Caco-2 (cell line): Measurements from ENCODE around the gene CLASRP. TPM values are rescaled to one million over a fixed set of nuclear protein-coding genes. Genes with fewer than 3 reads are reported as not detected.
A peak's percentile ranks its signal among the peaks of the same experiment; 100 is the strongest.

Experiments used
- BruUV-seq: library from RNA; stranded (reverse); fragments of 400-500 nt; replicated peaks from 2 replicates; lab custom pipeline; 2021; lab: Mats Ljungman, UMichigan
- CTCF ChIA-PET: fragments of 300-600 bp; sonication (Branson Sonifier 250); formaldehyde crosslinking; loops from one replicate; lab custom pipeline; 2022; ENCODE audit warnings: antibody characterized with exemption; lab: Charles Lee
- POLR2A ChIA-PET: fragments of 300-600 bp; sonication (Branson Sonifier 250); formaldehyde crosslinking; loops from one replicate; lab custom pipeline; 2022; ENCODE audit warnings: antibody characterized with exemption; lab: Charles Lee
- DNase-seq, 2 experiments: peaks; one replicate each; pipeline versions ENCODE4 v3.0.0 to v3.0.0-alpha.2; 2020 to 2022
- H3K27me3 ChIP-seq: replicated peaks from 2 replicates; pipeline ENCODE4 v1.6.0; 2011; ENCODE audit warnings: low read length; ENCODE audit not compliant: control insufficient read depth, insufficient read depth
- H3K36me3 ChIP-seq: 2 replicates; pipeline ENCODE4 v1.5.1; 2011; ENCODE audit warnings: low read length; ENCODE audit not compliant: control insufficient read depth, insufficient read depth
- H3K4me1 ChIP-seq: fragments of 250-450 bp; sonication (Bioruptor Pico); 2 replicates; pipeline ENCODE4 v1.5.1; 2020; ENCODE audit warnings: mild to moderate bottlenecking
- H3K4me3 ChIP-seq: 2 replicates; pipeline ENCODE4 v1.5.1; 2011; ENCODE audit warnings: low read depth, mild to moderate bottlenecking, control low read depth, low read length
- H3K9me3 ChIP-seq: fragments of 250-450 bp; sonication (Bioruptor Pico); 2 replicates; pipeline ENCODE4 v1.5.1; 2020; ENCODE audit warnings: mild to moderate bottlenecking, moderate library complexity
- H3K27ac Mint-ChIP-seq: one replicate; pipeline ENCODE4 v1.8.0; 2022; ENCODE audit warnings: mixed read lengths; ENCODE audit not compliant: unreplicated experiment
- H3K27me3 Mint-ChIP-seq: one replicate; pipeline ENCODE4 v1.8.0; 2022; ENCODE audit warnings: mixed read lengths; ENCODE audit not compliant: insufficient read depth, unreplicated experiment
- H3K36me3 Mint-ChIP-seq: one replicate; pipeline ENCODE4 v1.8.0; 2022; ENCODE audit warnings: mild to moderate bottlenecking, mixed read lengths; ENCODE audit not compliant: insufficient read depth, unreplicated experiment
- H3K4me1 Mint-ChIP-seq: one replicate; pipeline ENCODE4 v1.8.0; 2022; ENCODE audit warnings: low read depth, mixed read lengths; ENCODE audit not compliant: unreplicated experiment
- H3K4me3 Mint-ChIP-seq: one replicate; pipeline ENCODE4 v1.8.0; 2022; ENCODE audit warnings: mild to moderate bottlenecking, moderate library complexity, mixed read lengths; ENCODE audit not compliant: unreplicated experiment
- H3K9me3 Mint-ChIP-seq: one replicate; pipeline ENCODE4 v1.8.0; 2022; ENCODE audit warnings: mixed read lengths; ENCODE audit not compliant: unreplicated experiment
- CTCF ChIP-seq, 2 experiments: fragments of 200-600 bp in 1 of 2; IDR thresholded peaks; 1 replicate in 1 of 2; 2 replicates in 1 of 2; pipeline versions ENCODE4 v1.5.1 to v1.8.0; 2011 to 2022; ENCODE audit warnings: antibody characterized with exemption in 1 of 2, control low read depth in 1 of 2, inconsistent platforms in 1 of 2, low read depth in 1 of 2, low read length in 1 of 2, mild to moderate bottlenecking in 1 of 2, moderate library complexity in 1 of 2; ENCODE audit not compliant: insufficient read depth in 1 of 2, severe bottlenecking in 1 of 2, unreplicated experiment in 1 of 2
- intact Hi-C: fragments of 100-400 bp; cut with micrococcal nuclease; formaldehyde crosslinking; loops from one replicate; pipeline ENCODE4 v1.10.0; 2022; ENCODE audit not compliant: unreplicated experiment
- total RNA-seq: library from RNA; stranded (reverse); gene quantifications from 2 replicates; pipeline ENCODE4 v1.2.3, GENCODE V29; 2022

Gene CLASRP
- total RNA-seq, 1 experiment from 2014 or later: 104 TPM

GRCh38 chr19:45100846-45101252 is 62.0 kb downstream of the CLASRP start:
- Mint-ChIP-seq H3K4me3 (no peak overlapping the region), H3K27me3 (no peaks in the 10 kb centered on the region), H3K9me3 (no peaks in the 10 kb centered on the region), H3K27ac (peak overlapping the region; percentile 29), H3K4me1 (peaks cover 29% of the 10 kb centered on the region), H3K36me3 (no peaks in the 10 kb centered on the region)
- BruUV-seq: no TSS peak
- CTCF ChIA-PET: no interaction called here
- TF ChIP-seq CTCF (IDR thresholded peaks at IDR 0.05; ENCODE audit: insufficient read depth in 1 of 2, low read depth in 1 of 2, low read length in 1 of 2, severe bottlenecking in 1 of 2, unreplicated experiment in 1 of 2): no peak
- intact Hi-C loops: no loop called here
- no peak for DNase-seq
- Histone ChIP-seq H3K27me3 (no peaks in the 10 kb centered on the region), H3K4me3 (no peak overlapping the region), H3K36me3 (no peaks in the 10 kb centered on the region), H3K9me3 (no peaks in the 10 kb centered on the region), H3K4me1 (peaks cover 44% of the 10 kb centered on the region)
- POLR2A ChIA-PET: no interaction called here

GRCh38 chr19:45101806-45102205 is 63.0 kb downstream of the CLASRP start:
- H3K36me3 ChIP-seq: no peaks in the 10 kb centered on the region
- Mint-ChIP-seq H3K9me3 (no peaks in the 10 kb centered on the region), H3K4me3 (no peak overlapping the region), H3K36me3 (no peaks in the 10 kb centered on the region), H3K27ac (no peak overlapping the region), H3K4me1 (peaks cover 24% of the 10 kb centered on the region), H3K27me3 (no peaks in the 10 kb centered on the region)
- peaks cover 44% of the 10 kb centered on the region for H3K4me1 ChIP-seq
- TF ChIP-seq CTCF (IDR thresholded peaks at IDR 0.05; ENCODE audit: insufficient read depth in 1 of 2, low read depth in 1 of 2, low read length in 1 of 2, severe bottlenecking in 1 of 2, unreplicated experiment in 1 of 2): no peak
- ChIA-PET CTCF (no interaction called here), POLR2A (no interaction called here)
- intact Hi-C loops: no loop called here
- H3K9me3 ChIP-seq: no peaks in the 10 kb centered on the region
- BruUV-seq: no TSS peak
- no peak overlapping the region for H3K4me3 ChIP-seq
- no peak for DNase-seq
- no peaks in the 10 kb centered on the region for H3K27me3 ChIP-seq

- POLR2A ChIA-PET: no interaction called here
- Histone ChIP-seq H3K27me3 (no peaks in the 10 kb centered on the region), H3K36me3 (no peaks in the 10 kb centered on the region), H3K4me3 (no peak overlapping the region), H3K9me3 (no peaks in the 10 kb centered on the region), H3K4me1 (peaks cover 44% of the 10 kb centered on the region)
- no peak for DNase-seq
- Mint-ChIP-seq H3K9me3 (no peaks in the 10 kb centered on the region), H3K27me3 (no peaks in the 10 kb centered on the region), H3K36me3 (no peaks in the 10 kb centered on the region), H3K27ac (no peak overlapping the region), H3K4me3 (no peak overlapping the region), H3K4me1 (peaks cover 21% of the 10 kb centered on the region)
- TF ChIP-seq CTCF (IDR thresholded peaks at IDR 0.05; ENCODE audit: insufficient read depth in 1 of 2, low read depth in 1 of 2, low read length in 1 of 2, severe bottlenecking in 1 of 2, unreplicated experiment in 1 of 2): no peak
- BruUV-seq: no TSS peak
- CTCF ChIA-PET: no interaction called here
- intact Hi-C loops: no loop called here
Measured at GRCh38 chr19:45102481-45102880, 63.6 kb downstream of the CLASRP start.
